Measurements from ENCODE around the gene SCD. TPM values are rescaled to one million over a fixed set of nuclear protein-coding genes. Genes with fewer than 3 reads are reported as not detected.

The SCD gene
- total and polyA plus RNA-seq, 9 of the 15 experiments (the other 6 are each of a cell fraction or from before 2014, with no cell fraction given), result 114 to 486 (median 188) TPM

DNA sequence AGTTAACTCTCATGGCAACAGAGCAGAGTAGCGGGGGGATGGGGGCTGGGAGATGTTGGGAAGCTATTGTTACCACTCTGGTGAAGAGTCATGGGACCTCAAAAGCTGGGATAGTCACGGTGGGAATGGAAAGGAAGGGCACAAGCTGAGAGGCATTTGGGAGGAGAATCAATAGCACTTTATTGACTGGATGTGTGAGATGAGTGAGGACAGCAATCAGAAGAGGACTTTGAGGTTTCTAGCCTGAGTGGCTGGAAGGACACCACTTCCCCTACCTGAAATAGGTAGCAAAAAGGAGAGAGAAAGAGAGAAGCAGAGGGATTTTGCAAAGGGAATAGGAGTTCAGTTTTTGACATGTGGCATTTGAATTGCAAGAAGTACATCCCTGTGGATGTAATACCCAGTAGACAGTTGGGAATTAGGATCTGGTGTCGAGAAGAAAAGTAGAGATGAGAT is 27.2 kb downstream of the SCD start (continued):
- TF ChIP-seq, protein P1, sequence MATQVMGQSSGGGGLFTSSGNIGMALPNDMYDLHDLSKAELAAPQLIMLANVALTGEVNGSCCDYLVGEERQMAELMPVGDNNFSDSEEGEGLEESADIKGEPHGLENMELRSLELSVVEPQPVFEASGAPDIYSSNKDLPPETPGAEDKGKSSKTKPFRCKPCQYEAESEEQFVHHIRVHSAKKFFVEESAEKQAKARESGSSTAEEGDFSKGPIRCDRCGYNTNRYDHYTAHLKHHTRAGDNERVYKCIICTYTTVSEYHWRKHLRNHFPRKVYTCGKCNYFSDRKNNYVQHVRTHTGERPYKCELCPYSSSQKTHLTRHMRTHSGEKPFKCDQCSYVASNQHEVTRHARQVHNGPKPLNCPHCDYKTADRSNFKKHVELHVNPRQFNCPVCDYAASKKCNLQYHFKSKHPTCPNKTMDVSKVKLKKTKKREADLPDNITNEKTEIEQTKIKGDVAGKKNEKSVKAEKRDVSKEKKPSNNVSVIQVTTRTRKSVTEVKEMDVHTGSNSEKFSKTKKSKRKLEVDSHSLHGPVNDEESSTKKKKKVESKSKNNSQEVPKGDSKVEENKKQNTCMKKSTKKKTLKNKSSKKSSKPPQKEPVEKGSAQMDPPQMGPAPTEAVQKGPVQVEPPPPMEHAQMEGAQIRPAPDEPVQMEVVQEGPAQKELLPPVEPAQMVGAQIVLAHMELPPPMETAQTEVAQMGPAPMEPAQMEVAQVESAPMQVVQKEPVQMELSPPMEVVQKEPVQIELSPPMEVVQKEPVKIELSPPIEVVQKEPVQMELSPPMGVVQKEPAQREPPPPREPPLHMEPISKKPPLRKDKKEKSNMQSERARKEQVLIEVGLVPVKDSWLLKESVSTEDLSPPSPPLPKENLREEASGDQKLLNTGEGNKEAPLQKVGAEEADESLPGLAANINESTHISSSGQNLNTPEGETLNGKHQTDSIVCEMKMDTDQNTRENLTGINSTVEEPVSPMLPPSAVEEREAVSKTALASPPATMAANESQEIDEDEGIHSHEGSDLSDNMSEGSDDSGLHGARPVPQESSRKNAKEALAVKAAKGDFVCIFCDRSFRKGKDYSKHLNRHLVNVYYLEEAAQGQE (IDR thresholded peaks at IDR 0.05; ENCODE audit: borderline replicate concordance), result no peak
- TF ChIP-seq, protein P1 (CRISPR knock-in tag; IDR thresholded peaks at IDR 0.05; ENCODE audit: low read depth), result no peak
- no peak for TF ChIP-seq MAFK (IDR thresholded peaks at IDR 0.05; ENCODE audit: low read length)
- no peak; the same call in 1 of the 2 replicates for TF ChIP-seq ZBTB9 (CRISPR knock-in tag; IDR thresholded peaks at IDR 0.05)
- TF ChIP-seq ZNF212 (CRISPR knock-in tag; IDR thresholded peaks at IDR 0.05), result no peak
- TF ChIP-seq, protein P2, sequence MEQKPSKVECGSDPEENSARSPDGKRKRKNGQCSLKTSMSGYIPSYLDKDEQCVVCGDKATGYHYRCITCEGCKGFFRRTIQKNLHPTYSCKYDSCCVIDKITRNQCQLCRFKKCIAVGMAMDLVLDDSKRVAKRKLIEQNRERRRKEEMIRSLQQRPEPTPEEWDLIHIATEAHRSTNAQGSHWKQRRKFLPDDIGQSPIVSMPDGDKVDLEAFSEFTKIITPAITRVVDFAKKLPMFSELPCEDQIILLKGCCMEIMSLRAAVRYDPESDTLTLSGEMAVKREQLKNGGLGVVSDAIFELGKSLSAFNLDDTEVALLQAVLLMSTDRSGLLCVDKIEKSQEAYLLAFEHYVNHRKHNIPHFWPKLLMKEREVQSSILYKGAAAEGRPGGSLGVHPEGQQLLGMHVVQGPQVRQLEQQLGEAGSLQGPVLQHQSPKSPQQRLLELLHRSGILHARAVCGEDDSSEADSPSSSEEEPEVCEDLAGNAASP (IDR thresholded peaks at IDR 0.05), result no peak
- TF ChIP-seq, protein P3, sequence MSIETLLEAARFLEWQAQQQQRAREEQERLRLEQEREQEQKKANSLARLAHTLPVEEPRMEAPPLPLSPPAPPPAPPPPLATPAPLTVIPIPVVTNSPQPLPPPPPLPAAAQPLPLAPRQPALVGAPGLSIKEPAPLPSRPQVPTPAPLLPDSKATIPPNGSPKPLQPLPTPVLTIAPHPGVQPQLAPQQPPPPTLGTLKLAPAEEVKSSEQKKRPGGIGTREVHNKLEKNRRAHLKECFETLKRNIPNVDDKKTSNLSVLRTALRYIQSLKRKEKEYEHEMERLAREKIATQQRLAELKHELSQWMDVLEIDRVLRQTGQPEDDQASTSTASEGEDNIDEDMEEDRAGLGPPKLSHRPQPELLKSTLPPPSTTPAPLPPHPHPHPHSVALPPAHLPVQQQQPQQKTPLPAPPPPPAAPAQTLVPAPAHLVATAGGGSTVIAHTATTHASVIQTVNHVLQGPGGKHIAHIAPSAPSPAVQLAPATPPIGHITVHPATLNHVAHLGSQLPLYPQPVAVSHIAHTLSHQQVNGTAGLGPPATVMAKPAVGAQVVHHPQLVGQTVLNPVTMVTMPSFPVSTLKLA (conservative IDR thresholded peaks at IDR 0.05), result no peak
- no peak for TF ChIP-seq ZNF41 (CRISPR knock-in tag; conservative IDR thresholded peaks at IDR 0.05)
- no peak for TF ChIP-seq NFYB (IDR thresholded peaks at IDR 0.05; ENCODE audit: extremely low read depth, insufficient read length)
- TF ChIP-seq, protein P4, sequence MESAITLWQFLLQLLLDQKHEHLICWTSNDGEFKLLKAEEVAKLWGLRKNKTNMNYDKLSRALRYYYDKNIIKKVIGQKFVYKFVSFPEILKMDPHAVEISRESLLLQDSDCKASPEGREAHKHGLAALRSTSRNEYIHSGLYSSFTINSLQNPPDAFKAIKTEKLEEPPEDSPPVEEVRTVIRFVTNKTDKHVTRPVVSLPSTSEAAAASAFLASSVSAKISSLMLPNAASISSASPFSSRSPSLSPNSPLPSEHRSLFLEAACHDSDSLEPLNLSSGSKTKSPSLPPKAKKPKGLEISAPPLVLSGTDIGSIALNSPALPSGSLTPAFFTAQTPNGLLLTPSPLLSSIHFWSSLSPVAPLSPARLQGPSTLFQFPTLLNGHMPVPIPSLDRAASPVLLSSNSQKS (CRISPR knock-in tag; IDR thresholded peaks at IDR 0.05), result no peak
- no peak for TF ChIP-seq SMAD4 (CRISPR knock-in tag; conservative IDR thresholded peaks at IDR 0.05)
- no peak for TF ChIP-seq CREB1 (IDR thresholded peaks at IDR 0.05)
- TF ChIP-seq CREB1 (CRISPR knock-in tag; IDR thresholded peaks at IDR 0.05), result no peak
- no peak for TF ChIP-seq BRF1 (IDR thresholded peaks at IDR 0.05; ENCODE audit: borderline replicate concordance, extremely low read depth, insufficient read length)
- peak; percentile 9; the same call in 1 of the 2 replicates for TF ChIP-seq NBN (IDR thresholded peaks at IDR 0.05; ENCODE audit: low read depth)
- TF ChIP-seq POLR3G (IDR thresholded peaks at IDR 0.05; ENCODE audit: extremely low read depth, insufficient read length, insufficient replicate concordance), result no peak
